Spleen (tissue), 11 donors: ENCODE data around the gene CDKN2AIPNL. TPM values are rescaled to one million over a fixed set of nuclear protein-coding genes. Genes with fewer than 3 reads are reported as not detected.

Experiments
- DNase-seq: peaks from one replicate; pipeline ENCODE4 v3.0.0-alpha.2; 2020
- H3K27ac ChIP-seq, 8 donors: fragments of 200-600 bp; sonication (generic) in 7 of 8; 1 replicate in 4 of 8; 2 replicates in 4 of 8; pipeline versions ENCODE4 v1.5.0 to v1.8.0; 2016 to 2021; ENCODE audit warnings: inconsistent platforms in 4 of 8, mild to moderate bottlenecking in 4 of 8, moderate library complexity in 1 of 8
- H3K27me3 ChIP-seq, 7 donors: fragments of 200-600 bp; sonication (generic) in 6 of 7; replicated peaks in 1 of 7; 1 replicate in 4 of 7; 2 replicates in 3 of 7; pipeline versions ENCODE4 v1.5.0 to v1.8.0; 2016 to 2021; ENCODE audit warnings: inconsistent platforms in 3 of 7, mild to moderate bottlenecking in 1 of 7
- H3K36me3 ChIP-seq, 6 donors: fragments of 200-600 bp; sonication (generic) in 5 of 6; 1 replicate in 4 of 6; 2 replicates in 2 of 6; pipeline versions ENCODE4 v1.5.0 to v1.8.0; 2016 to 2021; ENCODE audit warnings: inconsistent platforms in 2 of 6
- H3K4me1 ChIP-seq, 6 donors: fragments of 200-600 bp; sonication (generic) in 5 of 6; 1 replicate in 3 of 6; 2 replicates in 3 of 6; pipeline versions ENCODE4 v1.5.0 to v1.8.0; 2016 to 2021; ENCODE audit warnings: inconsistent platforms in 3 of 6
- H3K4me3 ChIP-seq, 8 donors: fragments of 200-600 bp; sonication (generic) in 7 of 8; 1 replicate in 4 of 8; 2 replicates in 4 of 8; pipeline versions ENCODE4 v1.5.0 to v1.8.0; 2016 to 2021; ENCODE audit warnings: inconsistent platforms in 4 of 8, mild to moderate bottlenecking in 4 of 8, moderate library complexity in 2 of 8
- H3K9me3 ChIP-seq, 8 donors: fragments of 200-600 bp; sonication (generic) in 7 of 8; 1 replicate in 4 of 8; 2 replicates in 4 of 8; pipeline versions ENCODE4 v1.5.0 to v1.8.0; 2016 to 2021; ENCODE audit warnings: inconsistent platforms in 4 of 8
- POLR2A ChIP-seq, 3 donors: fragments of 450-650 bp; IDR thresholded peaks; one replicate each; pipeline ENCODE4 v1.5.1; 2017; ENCODE audit warnings: antibody characterized with exemption in 3 of 3, mild to moderate bottlenecking in 1 of 3
- POLR2AphosphoS5 ChIP-seq, 3 donors: sonication (generic); formaldehyde crosslinking; IDR thresholded peaks; one replicate each; pipeline ENCODE4 v1.5.1; 2017; ENCODE audit warnings: antibody characterized with exemption in 3 of 3
- WGBS, 5 donors: extraction: QIAGEN DNeasy Blood & Tissue Kit in 3 of 5; methylation state at CpG; one replicate each; pipeline versions ENCODE4 v1.1.5 to v1.1.7; 2013 to 2018; 5-methylcytosine and 5-hydroxymethylcytosine counted together
- intact Hi-C: fragments of 100-400 bp; cut with DNase I; formaldehyde crosslinking; loops from one replicate; pipeline ENCODE4 v1.15.0; 2023; ENCODE audit warnings: low total_unique reads
- polyA plus RNA-seq, 3 donors: library from polyadenylated mRNA; stranded (reverse); fragments of 200-250 nt; gene quantifications; one replicate each; pipeline ENCODE4 v1.2.1, GENCODE V29; 2013
- total RNA-seq, 7 donors: library from RNA; depleted of rRNA in 3 of 7; stranded (reverse); fragments of >200 nt in 3 of 7; fragmentation: NEBNext Ultra II Directional in 4 of 7; extraction: Animal tissue kit (Norgen Biotek cat#: 25700) in 4 of 7; gene quantifications; one replicate each; pipeline versions ENCODE4 v1.1.0 to v1.2.1, GENCODE V29; 2016 to 2021
- TF ChIP-seq, protein P1 (sequence below), 11 experiments: fragments of 200-600 bp in 7 of 11; fragments of 450-650 bp in 4 of 11; sonication (generic) in 4 of 11; IDR thresholded peaks in 8 of 11; conservative IDR thresholded peaks in 3 of 11; 1 replicate in 7 of 11; 2 replicates in 4 of 11; pipeline versions ENCODE4 v1.4.0 to v1.8.0; 2016 to 2021; ENCODE audit warnings: antibody characterized with exemption in 11 of 11, inconsistent platforms in 4 of 11, mild to moderate bottlenecking in 1 of 11
- donor health status: healthy with polysubstance abuse.
- donor health status: DM: no; HTN: no; CAD: no; lungs with moderate emphysema.
- donor health status: DM: no; HTN: no; CAD: no.
- donor health status: Bipolar disorder and iron deficiency.
- donor health status: healthy.
- donor health status: DM: no; HTN: no; CAD: no.
- donor health status: DM: yes; HTN: yes; CAD: no.

The CDKN2AIPNL gene
- total and polyA plus RNA-seq, 10 donors = 13.1 to 42.7 (median 16.3) TPM

DNA sequence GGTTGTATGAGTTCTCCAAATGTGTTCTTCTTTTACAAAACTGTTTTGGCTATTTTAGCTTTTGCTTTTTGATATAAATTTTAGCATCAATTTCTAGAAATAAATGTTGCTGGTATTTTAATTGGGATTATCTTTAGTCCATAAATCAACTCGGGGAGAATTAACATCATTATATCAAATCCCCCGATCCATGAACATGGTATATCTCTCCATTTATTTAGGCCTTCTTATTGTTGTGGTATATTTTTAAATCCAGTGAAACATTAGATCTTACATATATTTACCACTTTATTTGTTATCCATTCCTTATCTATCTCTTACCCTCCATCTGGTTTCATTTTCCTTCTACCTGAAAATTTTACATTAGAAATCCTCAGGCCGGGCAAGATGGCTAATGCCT, 7.3 kb upstream of the CDKN2AIPNL start:
- Histone ChIP-seq H3K4me1 (no peaks in the 10 kb centered on the region), H3K4me3 (no peak overlapping the region), H3K36me3 (no peaks in the 10 kb centered on the region), H3K27me3 (no peaks in the 10 kb centered on the region), H3K9me3 (peaks cover 0 to 7% (median 0%) of the 10 kb centered on the region in 8 donors), H3K27ac (no peak overlapping the region)
- intact Hi-C loops = loop anchor here (10.0 kb wide), 2 partner anchors 46 to 156 kb away; no protein-coding TSS in a partner anchor
- TF ChIP-seq POLR2A (IDR thresholded peaks at IDR 0.05) = no peak
- TF ChIP-seq, protein P1, sequence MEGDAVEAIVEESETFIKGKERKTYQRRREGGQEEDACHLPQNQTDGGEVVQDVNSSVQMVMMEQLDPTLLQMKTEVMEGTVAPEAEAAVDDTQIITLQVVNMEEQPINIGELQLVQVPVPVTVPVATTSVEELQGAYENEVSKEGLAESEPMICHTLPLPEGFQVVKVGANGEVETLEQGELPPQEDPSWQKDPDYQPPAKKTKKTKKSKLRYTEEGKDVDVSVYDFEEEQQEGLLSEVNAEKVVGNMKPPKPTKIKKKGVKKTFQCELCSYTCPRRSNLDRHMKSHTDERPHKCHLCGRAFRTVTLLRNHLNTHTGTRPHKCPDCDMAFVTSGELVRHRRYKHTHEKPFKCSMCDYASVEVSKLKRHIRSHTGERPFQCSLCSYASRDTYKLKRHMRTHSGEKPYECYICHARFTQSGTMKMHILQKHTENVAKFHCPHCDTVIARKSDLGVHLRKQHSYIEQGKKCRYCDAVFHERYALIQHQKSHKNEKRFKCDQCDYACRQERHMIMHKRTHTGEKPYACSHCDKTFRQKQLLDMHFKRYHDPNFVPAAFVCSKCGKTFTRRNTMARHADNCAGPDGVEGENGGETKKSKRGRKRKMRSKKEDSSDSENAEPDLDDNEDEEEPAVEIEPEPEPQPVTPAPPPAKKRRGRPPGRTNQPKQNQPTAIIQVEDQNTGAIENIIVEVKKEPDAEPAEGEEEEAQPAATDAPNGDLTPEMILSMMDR (IDR thresholded peaks at IDR 0.05 in 8 of 11, conservative IDR thresholded peaks at IDR 0.05 in 3 of 11) = no peak
- WGBS, 5 donors = 95 to 99% (median 97%) methylated on average over 3 of the region's 3 CpGs
- DNase-seq = no peak

DNA sequence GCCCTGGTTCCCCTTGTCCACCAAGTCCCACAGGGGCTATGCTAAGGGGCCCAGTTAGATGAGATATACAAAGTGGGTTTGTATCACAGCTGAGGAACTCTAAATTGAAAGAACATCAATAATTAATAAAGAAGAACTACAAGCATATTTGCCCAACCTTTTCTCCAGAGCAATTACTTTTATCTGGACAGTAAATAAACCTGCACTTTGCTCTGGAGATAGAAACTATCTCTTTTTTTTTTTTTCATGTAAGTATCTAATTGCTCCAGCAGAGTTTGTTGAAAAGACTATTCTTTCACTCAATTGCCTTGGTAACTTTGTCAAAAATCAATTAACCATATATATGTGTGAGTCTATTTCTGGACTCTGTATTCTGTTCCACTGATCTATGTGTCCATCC, 6.0 kb upstream of the CDKN2AIPNL start:
- TF ChIP-seq POLR2A (IDR thresholded peaks at IDR 0.05) (no peak), POLR2AphosphoS5 (IDR thresholded peaks at IDR 0.05) (no peak)
- TF ChIP-seq, protein P1 (IDR thresholded peaks at IDR 0.05 in 8 of 11, conservative IDR thresholded peaks at IDR 0.05 in 3 of 11) = no peak
- peaks cover 0 to 7% (median 0%) of the 10 kb centered on the region in 8 donors for H3K9me3 ChIP-seq
- no peak for DNase-seq
- H3K27me3 ChIP-seq = no peaks in the 10 kb centered on the region
- intact Hi-C loops = loop anchor here (10.0 kb wide), 2 partner anchors 47 to 157 kb away; no protein-coding TSS in a partner anchor
- no peak overlapping the region for H3K27ac ChIP-seq
- peaks cover 0 to 7% (median 5%) of the 10 kb centered on the region in 6 donors for H3K4me1 ChIP-seq
- H3K4me3 ChIP-seq = no peak overlapping the region
- no peaks in the 10 kb centered on the region for H3K36me3 ChIP-seq

DNA sequence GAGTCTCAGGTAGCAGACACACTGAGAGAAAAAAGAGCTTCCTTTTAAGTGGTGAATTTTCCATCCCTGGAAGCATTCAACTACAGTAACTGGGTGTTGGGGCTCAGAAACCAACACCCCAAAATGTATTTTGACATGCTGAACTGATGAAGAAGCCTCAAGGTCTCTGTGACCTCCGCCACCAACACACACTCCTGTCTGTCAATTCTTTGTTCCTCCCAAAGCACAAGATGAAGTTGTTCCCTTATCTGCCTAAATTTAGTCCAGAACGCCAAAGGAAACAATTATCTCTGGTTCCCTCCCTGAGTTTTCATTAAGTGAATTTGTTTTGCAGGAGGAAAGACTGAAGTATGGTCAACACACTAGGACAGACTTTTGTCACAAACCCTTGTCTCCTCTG, 1.4 kb upstream of the CDKN2AIPNL start:
- peak overlapping the region in 6 of 8 donors; percentile 82 to 91 (median 88) for H3K27ac ChIP-seq
- WGBS, 5 donors = 68 to 93% (median 80%) methylated on average over 2 of the region's 2 CpGs
- intact Hi-C loops = loop anchor here (10.0 kb wide), 2 partner anchors 52 to 162 kb away; no protein-coding TSS in a partner anchor

DNA sequence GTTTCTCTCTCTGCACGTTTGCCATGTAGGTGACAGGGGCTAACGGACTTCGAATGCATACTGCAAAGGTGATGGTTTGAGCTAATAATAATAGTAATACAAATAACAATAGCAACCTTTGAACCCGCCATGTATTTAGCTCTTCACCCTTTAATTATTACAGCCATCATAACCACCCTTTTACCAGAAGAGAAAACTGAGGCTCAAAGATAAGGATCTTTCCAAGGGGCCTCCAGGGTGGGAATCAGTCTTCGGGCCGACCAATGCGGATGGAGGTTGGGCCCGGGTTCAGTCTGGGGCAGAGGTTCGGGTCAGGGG, 494 bp downstream of the CDKN2AIPNL start:
- Histone ChIP-seq H3K36me3 (peaks cover 0 to 25% (median 4%) of the 10 kb centered on the region in 6 donors), H3K27me3 (no peaks in the 10 kb centered on the region), H3K9me3 (no peaks in the 10 kb centered on the region), H3K4me3 (peak overlapping the region; percentile 70 to 98 (median 81)), H3K27ac (peak overlapping the region; percentile 82 to 91 (median 86)), H3K4me1 (peaks cover 8 to 44% (median 37%) of the 10 kb centered on the region in 6 donors)
- TF ChIP-seq POLR2AphosphoS5 (IDR thresholded peaks at IDR 0.05) = no peak
- TF ChIP-seq, protein P1 (IDR thresholded peaks at IDR 0.05 in 8 of 11, conservative IDR thresholded peaks at IDR 0.05 in 3 of 11) = no peak
- no peak for TF ChIP-seq POLR2A (IDR thresholded peaks at IDR 0.05)
- intact Hi-C loops = loop anchor here (2.0 to 10.0 kb wide), 3 partner anchors 54 to 164 kb away; no protein-coding TSS in a partner anchor
- 6 to 11% (median 9%) methylated on average over 9 of the region's 9 CpGs for WGBS, 5 donors
- DNase-seq = no peak

More for the DNA sequence above, 1.4 kb upstream of the CDKN2AIPNL start:
- H3K36me3 ChIP-seq = peaks cover 0 to 9% (median 0%) of the 10 kb centered on the region in 6 donors
- no peak for DNase-seq
- H3K4me3 ChIP-seq = no peak overlapping the region
- TF ChIP-seq POLR2AphosphoS5 (IDR thresholded peaks at IDR 0.05) (no peak), POLR2A (IDR thresholded peaks at IDR 0.05) (no peak)
- TF ChIP-seq, protein P1 (IDR thresholded peaks at IDR 0.05 in 8 of 11, conservative IDR thresholded peaks at IDR 0.05 in 3 of 11) = no peak
- no peaks in the 10 kb centered on the region for H3K9me3 ChIP-seq
- no peaks in the 10 kb centered on the region for H3K27me3 ChIP-seq
- H3K4me1 ChIP-seq = peaks cover 8 to 44% (median 37%) of the 10 kb centered on the region in 6 donors
